Neural progenitor cell (in vitro differentiated cells): ENCODE results near the gene ZNF224.

ENCODE experiments used
- CTCF ChIP-seq: fragments of 200-600 bp; sonication (generic); IDR thresholded peaks from 2 replicates; pipeline ENCODE4 v1.5.1; 2017; ENCODE audit warnings: antibody characterized with exemption, mild to moderate bottlenecking
- EZH2 ChIP-seq: fragments of 200-600 bp; sonication (generic); IDR thresholded peaks from 2 replicates; pipeline ENCODE4 v1.6.1; 2017; ENCODE audit warnings: antibody characterized with exemption, mild to moderate bottlenecking, moderate library complexity
- EZH2phosphoT487 ChIP-seq: fragments of 200-600 bp; sonication (generic); IDR thresholded peaks from 2 replicates; pipeline ENCODE4 v1.6.1; 2017; ENCODE audit warnings: antibody characterized with exemption

GRCh38 chr19:44066305-44066704 is 27.9 kb upstream of the ZNF224 start:
- TF ChIP-seq CTCF, result no peak
- TF ChIP-seq EZH2phosphoT487, result no peak
- no peak for TF ChIP-seq EZH2
